Choroid plexus epithelial cell (primary cell): ENCODE data around the gene ABR.

Experiments used
- DNase-seq: peaks from one replicate; pipeline ENCODE4 v3.0.0-alpha.2; 2010; ENCODE audit warnings: low read depth
- H3K4me3 ChIP-seq: 2 replicates; pipeline ENCODE4 v1.5.1; 2011; ENCODE audit warnings: low read depth, mild to moderate bottlenecking, control low read depth, low read length, moderate library complexity
- CTCF ChIP-seq: conservative IDR thresholded peaks from 2 replicates; pipeline ENCODE4 v1.5.1; 2011; ENCODE audit warnings: low read depth, mild to moderate bottlenecking, control low read depth, inconsistent platforms, low read length, moderate library complexity

The ABR gene

GRCh38 chr17:1164935-1165556, 14.7 kb downstream of the ABR start:
- DNase-seq: no peak
- TF ChIP-seq CTCF: no peak

GRCh38 chr17:1162116-1162855, 17.5 kb downstream of the ABR start:
- TF ChIP-seq CTCF: no peak
- DNase-seq: no peak
- no peak overlapping the region for H3K4me3 ChIP-seq

More at GRCh38 chr17:1164935-1165556, 14.7 kb downstream of the ABR start:
- no peak overlapping the region for H3K4me3 ChIP-seq

- no peak for TF ChIP-seq CTCF
- H3K4me3 ChIP-seq: no peak overlapping the region
- no peak for DNase-seq
These were observed 19.0 kb downstream of the ABR start for GRCh38 chr17:1160591-1161390.

DNA sequence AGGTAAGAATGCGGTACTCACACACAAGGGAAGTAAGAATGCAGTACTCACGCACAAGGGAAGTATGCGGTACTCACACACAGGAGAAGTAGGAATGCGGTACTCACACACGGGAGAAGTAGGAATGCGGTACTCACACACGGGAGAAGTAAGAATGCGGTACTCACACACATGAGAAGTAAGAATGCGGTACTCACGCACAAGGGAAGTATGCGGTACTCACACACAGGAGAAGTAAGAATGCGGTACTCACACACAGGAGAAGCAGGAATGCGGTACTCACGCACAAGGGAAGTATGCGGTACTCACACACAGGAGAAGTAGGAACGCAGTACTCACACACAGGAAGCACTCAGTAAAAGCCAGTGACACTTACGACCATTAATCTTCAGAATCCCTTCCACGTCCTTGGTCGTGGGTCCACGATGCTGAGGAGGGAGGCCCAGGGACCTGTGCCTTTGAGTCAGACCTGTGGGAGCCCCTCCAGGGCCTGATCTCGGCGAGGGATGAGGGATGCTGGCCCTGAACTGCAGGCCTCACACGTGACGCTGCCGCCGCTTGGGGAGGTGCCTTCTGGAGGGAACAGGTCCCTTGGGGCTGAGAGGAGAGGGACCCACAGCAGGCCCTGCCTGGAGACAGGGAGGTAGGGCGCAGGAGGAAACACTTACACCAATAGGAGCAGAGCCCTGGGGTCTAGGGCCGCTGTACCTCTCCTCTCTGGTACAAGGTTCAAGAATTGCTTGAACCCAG, 20.2 kb downstream of the ABR start:
- TF ChIP-seq CTCF: no peak
- H3K4me3 ChIP-seq: no peak overlapping the region
- no peak for DNase-seq

GRCh38 chr17:1158879-1159278, 20.9 kb downstream of the ABR start:
- TF ChIP-seq CTCF: no peak
- DNase-seq: peak; percentile 32
- no peak overlapping the region for H3K4me3 ChIP-seq

DNA sequence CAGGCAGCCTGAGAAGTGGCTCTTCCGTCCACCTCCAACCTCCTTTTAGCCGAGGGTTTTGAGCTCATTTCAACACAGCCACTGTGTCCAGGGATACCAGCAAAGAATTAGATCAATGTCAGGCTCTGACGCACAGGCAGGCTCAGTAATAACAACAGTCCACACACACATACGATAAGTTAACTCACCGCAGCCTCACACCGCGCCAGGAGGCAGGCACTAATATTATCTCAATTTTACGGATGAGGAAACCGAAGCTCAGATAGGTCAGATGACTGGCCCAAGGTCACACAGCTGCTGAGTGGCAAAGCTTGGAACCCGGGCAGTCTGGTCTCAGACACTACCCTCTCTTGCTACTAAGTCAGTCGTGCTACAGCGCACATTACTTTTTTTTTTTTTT, 22.9 kb downstream of the ABR start:
- no peak for TF ChIP-seq CTCF
- DNase-seq: no peak
- H3K4me3 ChIP-seq: no peak overlapping the region
